Hypothalamus (tissue), 51 donors: ENCODE measurements around the gene NDUFS6.

Source experiments
- DNase-seq, 51 donors: peaks; one replicate each; lab custom pipeline; 2025; lab: John Stamatoyannopoulos, UW

NDUFS6 gene

GRCh38 chr5:1801222-1801966 lies at the start of gene NDUFS6:
Gene NDUFS6, plus strand, starts transcription at chr5:1801407. Its CDS starts 11 bp downstream, at chr5:1801418.
- DNase-seq = peak; percentile 15 to 91 (median 70)

- no peak for DNase-seq
These were observed 49.1 kb upstream of the NDUFS6 start for GRCh38 chr5:1751864-1752822.

- no peak for DNase-seq
These were observed 48.3 kb upstream of the NDUFS6 start for GRCh38 chr5:1752881-1753280.

GRCh38 chr5:1753490-1753889 lies 47.7 kb upstream of the NDUFS6 start:
- no peak for DNase-seq

GRCh38 chr5:1754531-1755220 lies 46.5 kb upstream of the NDUFS6 start:
- DNase-seq = no peak

- no peak for DNase-seq
These were observed 45.8 kb upstream of the NDUFS6 start for GRCh38 chr5:1755321-1755949.

GRCh38 chr5:1756481-1756880 lies 44.7 kb upstream of the NDUFS6 start:
- no peak for DNase-seq

- no peak for DNase-seq
These were observed 43.7 kb upstream of the NDUFS6 start for GRCh38 chr5:1757511-1757910.

GRCh38 chr5:1758574-1758973 lies 42.6 kb upstream of the NDUFS6 start:
- no peak for DNase-seq

GRCh38 chr5:1759378-1759970 lies 41.7 kb upstream of the NDUFS6 start:
- DNase-seq = no peak

- no peak for DNase-seq
These were observed 41.0 kb upstream of the NDUFS6 start for GRCh38 chr5:1760231-1760630.

GRCh38 chr5:1760656-1761452 lies 40.4 kb upstream of the NDUFS6 start:
- no peak for DNase-seq

GRCh38 chr5:1761453-1761755 lies 39.8 kb upstream of the NDUFS6 start:
- no peak for DNase-seq

GRCh38 chr5:1762121-1762882 lies 38.9 kb upstream of the NDUFS6 start:
- DNase-seq = no peak

GRCh38 chr5:1762883-1763547 lies 38.2 kb upstream of the NDUFS6 start:
- DNase-seq = no peak

GRCh38 chr5:1763548-1763911 lies 37.7 kb upstream of the NDUFS6 start:
- DNase-seq = peak in 3 of 51 donors; percentile 4 to 14 (median 8)

GRCh38 chr5:1763960-1764605 lies 37.1 kb upstream of the NDUFS6 start:
- DNase-seq = no peak

GRCh38 chr5:1764606-1764960 lies 36.6 kb upstream of the NDUFS6 start:
- DNase-seq = no peak
